ENCODE data around the gene LMTK2. TPM values are rescaled to one million over a fixed set of nuclear protein-coding genes. Genes with fewer than 3 reads are reported as not detected.
"Not testable (repeated sequence)": the region's sequence is repeated elsewhere in the genome, so short reads cannot be mapped to it uniquely, and the experiment has no call there.

LMTK2 gene
- total RNA-seq, 1 donor from 2014 or later = 10.2 TPM

GRCh38 chr7:98102170-98102569 lies 4.5 kb upstream of the LMTK2 start:
- DNase-seq (ENCODE audit: low spot score) = no peak

DNA sequence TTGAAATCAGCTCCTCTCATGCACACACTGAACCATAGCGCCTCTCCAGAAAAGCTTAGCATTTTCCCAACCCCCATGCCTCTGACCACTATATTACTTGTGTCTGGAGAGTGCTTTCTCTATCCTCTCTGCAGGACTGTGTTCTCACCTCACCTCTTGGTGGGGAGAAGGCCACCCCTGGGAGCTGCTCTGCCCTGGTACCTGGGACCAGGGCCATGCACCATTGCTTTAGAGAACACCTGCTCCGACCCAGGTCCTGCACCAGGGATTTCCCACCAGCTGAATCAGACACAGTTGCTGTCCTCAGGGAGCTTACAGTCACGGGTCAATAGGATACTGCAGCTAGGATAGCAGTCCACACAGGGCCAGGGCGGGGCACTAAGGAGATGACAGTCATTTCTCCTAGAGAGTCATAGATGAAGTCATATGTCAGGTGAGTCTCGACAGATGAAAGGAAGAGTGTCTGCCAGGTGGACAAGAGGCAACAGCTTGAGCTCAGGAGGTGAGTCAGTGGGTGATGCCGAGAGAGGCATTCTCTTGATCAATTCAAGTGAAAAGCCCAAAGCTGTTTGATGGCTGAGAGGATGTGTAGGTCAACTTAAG lies 619 bp upstream of the LMTK2 start:
- no peak for DNase-seq (ENCODE audit: low spot score)

- DNase-seq (ENCODE audit: low spot score) = no peak
Observed at GRCh38 chr7:98107313-98107721, 655 bp downstream of the LMTK2 start.

DNA sequence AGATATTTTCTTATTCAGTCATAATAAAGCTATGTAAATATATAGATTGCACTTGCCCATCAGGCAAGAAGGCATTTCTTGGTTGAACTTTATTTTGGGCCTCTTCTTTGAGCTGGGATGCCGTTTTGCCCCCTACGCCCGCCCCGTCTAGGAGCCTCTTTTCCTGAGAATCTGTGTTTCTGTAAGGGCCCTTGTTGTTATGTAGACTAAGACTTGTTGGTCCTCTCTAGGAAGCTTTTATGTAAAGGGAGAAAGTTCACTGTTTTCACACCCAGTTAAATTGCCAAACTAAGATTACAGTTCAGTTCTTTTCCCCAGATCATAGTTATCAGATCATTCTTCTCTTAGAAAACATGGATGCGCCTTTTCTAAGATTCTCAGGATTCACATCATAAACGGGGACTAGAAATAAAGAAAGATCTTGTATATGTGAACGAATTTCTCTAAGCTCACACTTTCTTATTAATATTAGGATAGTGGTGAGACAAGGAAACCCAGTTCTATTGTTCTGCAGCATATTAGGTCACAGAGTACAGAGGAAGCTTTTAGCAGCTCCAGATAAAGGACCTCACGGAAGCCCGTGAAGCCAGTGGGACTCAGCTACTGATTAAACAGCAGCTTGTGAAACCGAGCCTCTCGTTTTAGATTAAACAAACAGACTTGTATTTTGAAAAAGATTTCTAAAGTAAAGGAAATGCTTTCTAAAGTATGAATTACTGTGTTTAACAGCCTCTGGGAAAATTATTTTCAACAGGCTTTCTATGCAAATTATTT lies 3.8 kb downstream of the LMTK2 start:
- no peak for DNase-seq (ENCODE audit: low spot score)

GRCh38 chr7:98112077-98112476 lies 5.4 kb downstream of the LMTK2 start:
- no peak for DNase-seq (ENCODE audit: low spot score)

GRCh38 chr7:98115746-98116525 lies 9.3 kb downstream of the LMTK2 start:
- DNase-seq (ENCODE audit: low spot score) = no peak

GRCh38 chr7:98116656-98117461 lies 10.2 kb downstream of the LMTK2 start:
- DNase-seq (ENCODE audit: low spot score) = no peak

DNA sequence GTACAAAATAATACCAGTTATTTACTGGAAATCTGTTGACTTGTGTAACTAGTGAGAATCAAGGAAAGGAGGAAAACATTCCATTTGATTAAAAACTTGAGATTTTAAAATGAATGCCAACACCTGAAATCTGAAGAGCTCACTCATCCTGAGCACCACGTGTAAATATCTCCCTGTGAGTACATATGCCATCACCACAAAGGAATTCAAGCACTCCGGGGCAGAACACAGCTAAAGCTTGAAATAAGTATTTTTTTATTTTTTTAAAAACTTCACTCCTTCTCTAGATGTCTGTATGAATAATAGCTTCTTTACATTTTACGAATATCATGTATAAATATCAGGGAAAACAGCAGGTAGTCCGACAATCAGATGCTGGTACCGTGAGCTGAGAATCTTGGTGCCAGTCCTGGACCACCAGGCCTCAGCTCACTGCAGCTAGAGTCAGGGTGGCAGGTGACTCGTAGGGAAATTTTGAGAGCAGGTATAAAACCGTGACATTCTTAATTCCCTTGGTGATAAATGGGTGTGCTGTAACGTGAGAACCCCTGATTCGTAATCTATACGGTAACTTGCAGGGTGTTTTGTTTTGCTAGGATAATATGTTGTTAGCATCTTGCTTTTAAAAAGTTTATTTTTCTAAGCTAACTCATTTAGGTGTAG lies 12.7 kb downstream of the LMTK2 start:
- no peak for DNase-seq (ENCODE audit: low spot score)

DNA sequence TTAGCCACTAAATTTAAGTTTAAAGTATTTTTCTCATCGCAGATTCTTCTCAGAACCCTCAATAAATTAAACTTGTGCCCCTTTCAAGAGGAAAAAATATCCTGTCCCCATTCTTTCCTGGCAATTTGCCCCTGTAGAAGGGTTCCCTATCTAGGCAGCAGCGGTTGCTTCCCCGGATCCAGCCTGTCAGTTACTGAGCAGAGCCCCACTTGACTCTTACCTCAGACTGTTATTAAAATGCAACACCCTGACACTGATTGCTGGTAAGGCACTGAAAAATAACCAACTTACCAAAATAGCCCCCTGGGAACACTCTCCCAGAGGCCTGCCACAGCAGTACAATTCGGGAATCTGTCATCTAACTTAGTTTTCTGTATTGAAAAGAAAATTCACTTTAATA lies 13.9 kb downstream of the LMTK2 start:
- DNase-seq (ENCODE audit: low spot score) = no peak

DNA sequence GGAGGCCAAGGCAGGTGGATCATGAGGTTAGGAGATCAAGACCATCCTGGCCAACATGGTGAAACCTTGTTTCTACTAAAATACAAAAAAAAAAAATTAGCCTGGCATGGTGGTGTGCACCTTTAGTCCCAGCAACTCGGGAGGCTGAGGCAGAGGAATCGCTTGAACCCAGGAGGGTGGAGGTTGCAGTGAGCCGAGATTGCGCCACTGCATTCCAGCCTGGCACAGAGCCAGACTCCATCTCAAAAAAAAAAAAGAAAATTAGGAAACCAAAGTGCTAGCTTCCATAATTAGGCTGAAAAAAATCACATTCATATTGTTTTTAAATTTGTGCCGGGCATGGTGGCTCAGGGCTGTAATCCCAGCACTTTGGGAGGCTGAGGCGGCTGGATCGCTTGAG lies 14.7 kb downstream of the LMTK2 start:
- DNase-seq (ENCODE audit: low spot score) = not testable (repeated sequence)

DNA sequence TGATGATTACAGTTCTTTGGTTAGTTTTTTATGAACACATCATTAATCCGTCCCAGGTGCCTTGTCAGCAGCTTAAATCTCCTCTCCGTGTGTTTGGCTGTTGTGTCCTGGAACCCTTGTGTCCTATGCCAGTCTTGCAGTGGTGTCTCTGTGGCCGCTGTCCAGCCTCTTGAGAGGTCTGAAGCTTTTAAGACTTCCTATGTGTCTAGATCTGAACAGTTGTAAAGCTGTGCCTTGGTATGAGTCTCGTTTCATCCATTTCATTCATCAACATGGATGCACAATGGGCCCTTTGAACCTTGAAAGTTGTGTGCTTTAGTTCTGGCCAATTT lies 16.7 kb downstream of the LMTK2 start:
- no peak for DNase-seq (ENCODE audit: low spot score)

- no peak for DNase-seq (ENCODE audit: low spot score)
Observed at GRCh38 chr7:98125759-98126158, 19.1 kb downstream of the LMTK2 start.

DNA sequence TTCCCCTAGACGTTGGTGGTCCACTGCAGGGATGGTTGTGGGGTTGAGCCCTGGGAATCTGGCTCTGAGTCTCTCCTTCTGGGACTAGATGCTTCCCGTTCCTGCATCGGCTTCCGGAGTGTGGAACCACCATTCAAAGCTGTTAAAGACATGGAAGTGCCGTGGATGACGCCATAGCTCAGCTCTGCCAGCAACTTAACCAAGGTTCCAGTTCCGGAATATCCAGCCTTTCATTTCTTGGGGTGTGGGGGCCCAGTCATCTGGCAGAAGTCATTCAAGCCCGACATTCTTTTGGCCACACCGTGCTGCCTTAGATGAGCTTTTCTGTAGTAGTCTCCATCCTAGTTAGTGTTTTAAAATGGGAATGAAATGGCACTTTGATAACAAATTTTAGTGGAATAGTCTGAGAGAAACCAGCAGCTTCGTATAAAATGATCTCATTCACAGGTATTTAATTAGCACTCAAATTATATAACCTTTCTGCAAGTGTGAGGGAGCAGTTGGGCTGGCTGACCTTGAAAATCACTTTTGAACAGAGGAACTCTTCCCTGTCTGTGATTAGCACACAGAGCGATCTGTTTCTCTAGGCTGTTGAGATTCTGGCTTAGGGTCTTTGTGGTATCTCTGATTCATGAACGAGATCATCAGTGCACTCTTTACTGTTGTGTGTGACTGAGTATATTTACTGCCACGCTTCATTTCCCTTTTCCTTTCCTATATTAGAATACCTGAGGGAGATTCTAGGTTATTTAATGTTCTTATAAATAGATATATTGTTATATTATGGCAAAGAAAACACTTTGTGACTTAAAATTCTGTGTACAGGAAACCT lies 19.9 kb downstream of the LMTK2 start:
- no peak for DNase-seq (ENCODE audit: low spot score)

- DNase-seq (ENCODE audit: low spot score) = no peak
Observed at GRCh38 chr7:98128346-98128745, 21.7 kb downstream of the LMTK2 start.

GRCh38 chr7:98130959-98131358 lies 24.3 kb downstream of the LMTK2 start:
- DNase-seq (ENCODE audit: low spot score) = no peak

DNA sequence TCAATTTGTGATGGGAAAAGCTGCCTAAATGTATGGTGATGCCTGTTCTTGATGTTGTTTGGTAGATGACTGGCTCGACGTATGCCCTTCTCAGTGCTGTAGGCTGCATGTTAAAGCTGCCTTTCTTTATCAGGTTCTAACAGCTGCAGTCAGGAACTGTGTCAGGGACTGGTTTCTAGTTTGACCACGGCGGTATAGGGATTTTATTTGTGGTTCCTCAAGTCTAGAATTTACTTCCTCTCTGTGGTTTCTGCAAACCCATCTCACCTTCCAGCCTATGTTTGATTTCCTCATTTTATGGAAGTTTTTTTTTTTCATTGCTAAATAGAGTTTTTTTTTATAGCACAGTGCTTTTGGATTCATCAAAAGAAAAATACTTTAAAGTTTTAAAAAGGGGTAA lies 26.5 kb downstream of the LMTK2 start:
- DNase-seq (ENCODE audit: low spot score) = no peak

DNA sequence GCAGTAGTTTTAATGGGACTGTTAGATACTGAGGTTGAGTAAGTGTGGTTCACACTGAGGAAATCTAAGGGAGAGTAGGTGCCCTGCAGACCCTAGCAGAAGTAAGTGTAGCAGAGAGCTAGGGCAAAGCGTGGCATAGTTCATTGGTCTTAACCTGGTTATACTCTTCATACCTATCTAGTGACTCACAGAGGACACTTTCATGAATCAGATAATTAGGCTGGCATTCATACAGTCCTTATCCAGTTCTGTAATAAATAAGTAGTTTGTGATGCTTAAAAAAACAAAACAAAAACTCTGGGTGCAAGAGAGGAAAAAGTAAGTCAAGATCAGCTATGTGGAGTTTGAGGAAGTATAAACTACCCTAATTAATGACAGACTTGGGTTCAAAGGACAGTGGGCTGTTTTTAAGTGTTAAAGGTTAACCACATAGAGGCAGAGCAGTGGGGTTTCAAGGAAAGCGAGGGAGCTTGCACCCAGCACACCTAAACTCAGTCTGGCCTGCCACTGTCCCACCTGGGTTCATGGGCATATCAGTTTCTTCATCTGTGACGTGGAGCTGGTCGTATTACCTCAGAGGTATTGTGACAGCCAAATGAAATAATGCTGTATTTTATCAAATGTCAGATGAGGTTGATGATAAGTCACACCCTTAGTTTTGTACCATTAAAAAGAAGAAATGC lies 27.1 kb downstream of the LMTK2 start:
- no peak for DNase-seq (ENCODE audit: low spot score)

DNA sequence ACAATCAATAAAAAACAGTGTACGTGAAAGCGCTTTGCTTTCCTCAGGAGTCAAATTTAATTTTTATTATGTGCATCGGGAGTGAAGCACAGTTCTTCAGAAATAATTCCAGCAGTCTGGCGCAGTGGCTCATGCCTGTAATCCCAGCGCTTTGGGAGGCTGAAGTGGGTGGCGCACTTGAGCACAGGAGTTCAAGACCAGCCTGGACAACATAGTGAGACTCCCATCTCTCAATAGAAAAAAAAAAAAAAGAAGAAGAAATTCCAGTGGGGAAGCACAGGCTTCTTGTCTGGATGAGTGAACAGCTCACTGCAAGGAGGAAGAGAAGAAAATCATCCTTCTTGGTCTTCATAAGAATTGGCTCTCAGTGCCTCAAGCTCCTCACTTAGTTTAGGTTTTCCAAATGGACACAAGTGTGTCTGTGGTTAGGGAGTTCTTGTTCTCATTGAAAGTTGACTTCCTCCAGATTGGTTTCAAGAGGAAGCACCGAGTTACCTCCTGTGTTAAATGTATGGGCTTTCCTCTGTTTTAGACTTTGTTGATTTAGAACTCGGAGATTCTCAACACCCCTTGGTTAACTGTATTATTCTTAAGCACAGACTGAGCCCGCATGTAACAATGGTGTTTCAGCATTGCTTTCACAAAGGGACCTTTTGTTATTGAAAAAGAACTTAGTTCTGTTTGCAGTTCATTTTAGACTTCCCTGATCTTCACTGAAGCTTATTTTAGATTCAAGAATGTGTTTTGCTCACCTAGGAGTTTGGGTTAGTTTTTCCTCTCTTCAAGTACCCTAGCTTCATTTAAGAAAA lies 28.0 kb downstream of the LMTK2 start:
- DNase-seq (ENCODE audit: low spot score) = no peak

GRCh38 chr7:98135984-98136383 lies 29.3 kb downstream of the LMTK2 start:
- no peak for DNase-seq (ENCODE audit: low spot score)
